Stomach (tissue), 19 donors: ENCODE measurements around the gene PROM2. TPM values are rescaled to one million over a fixed set of nuclear protein-coding genes. Genes with fewer than 3 reads are reported as not detected.

Experiments
- DNase-seq, 2 donors: peaks; one replicate each; pipeline versions ENCODE4 v3.0.0 to v3.0.0-alpha.2; 2013 to 2019
- H3K27ac ChIP-seq, 5 donors: fragments of 200-600 bp in 4 of 5; sonication (generic) in 4 of 5; one replicate each; pipeline ENCODE4 v1.5.1; 2013 to 2019; ENCODE audit warnings: mild to moderate bottlenecking in 1 of 5, moderate library complexity in 1 of 5
- H3K27me3 ChIP-seq, 3 donors: fragments of 200-600 bp; sonication (generic); one replicate each; pipeline ENCODE4 v1.5.1; 2017 to 2019; ENCODE audit warnings: mixed run types in 1 of 3
- H3K36me3 ChIP-seq, 4 donors: fragments of 200-600 bp; sonication (generic); 1 replicate in 3 of 4; 2 replicates in 1 of 4; pipeline ENCODE4 v1.5.1; 2016 to 2019
- H3K4me1 ChIP-seq, 4 donors: fragments of 200-600 bp; sonication (generic); one replicate each; pipeline ENCODE4 v1.5.1; 2016 to 2019
- H3K4me3 ChIP-seq, 4 donors: fragments of 200-600 bp; sonication (generic) in 3 of 4; one replicate each; pipeline ENCODE4 v1.5.1; 2016 to 2019; ENCODE audit warnings: mild to moderate bottlenecking in 1 of 4
- H3K9me3 ChIP-seq, 4 donors: fragments of 200-600 bp; sonication (generic); one replicate each; pipeline ENCODE4 v1.5.1; 2016 to 2019
- CTCF ChIP-seq, 7 experiments: fragments of 450-650 bp in 4 of 7; fragments of 200-600 bp in 3 of 7; sonication (generic) in 3 of 7; IDR thresholded peaks; one replicate each; pipeline ENCODE4 v1.5.1; 2016 to 2019; ENCODE audit warnings: antibody characterized with exemption in 7 of 7, control low read depth in 2 of 7, mild to moderate bottlenecking in 1 of 7
- EP300 ChIP-seq: sonication (generic); formaldehyde crosslinking; IDR thresholded peaks from one replicate; pipeline ENCODE4 v1.6.1; 2017; ENCODE audit warnings: antibody characterized with exemption
- POLR2A ChIP-seq, 4 donors: fragments of 450-650 bp; IDR thresholded peaks; one replicate each; pipeline ENCODE4 v1.6.1; 2016; ENCODE audit warnings: antibody characterized with exemption in 4 of 4, control low read depth in 2 of 4, mild to moderate bottlenecking in 1 of 4, moderate library complexity in 1 of 4
- POLR2AphosphoS5 ChIP-seq, 3 donors: sonication (generic); formaldehyde crosslinking; IDR thresholded peaks; one replicate each; pipeline ENCODE4 v1.6.1; 2016; ENCODE audit warnings: antibody characterized with exemption in 3 of 3
- WGBS, 5 donors: extraction: QIAGEN DNeasy Blood & Tissue Kit in 3 of 5; methylation state at CpG; one replicate each; pipeline versions ENCODE4 v1.1.5 to v1.1.7; 2013 to 2018; 5-methylcytosine and 5-hydroxymethylcytosine counted together
- intact Hi-C: fragments of 100-400 bp; cut with DNase I; formaldehyde crosslinking; loops from one replicate; pipeline ENCODE4 v1.15.1; 2023; ENCODE audit warnings: low total_unique reads
- long read RNA-seq, 10 donors: transcript quantifications; one replicate each; lab custom pipeline, GENCODE V29; 2026
- polyA plus RNA-seq, 3 donors: library from polyadenylated mRNA; stranded (reverse); fragments of 200-250 nt; gene quantifications; one replicate each; pipeline ENCODE4 v1.2.3, GENCODE V29; 2013
- total RNA-seq, 5 donors: library from RNA; depleted of rRNA; stranded (reverse); fragments of >200 nt; gene quantifications; one replicate each; pipeline versions ENCODE4 v1.1.0 to v1.2.3, GENCODE V29; 2014 to 2016
- donor health status: healthy with polysubstance abuse.
- donor health status: Bipolar disorder and iron deficiency.
- donor health status: healthy.

Gene PROM2
- 100 to 1,000 TPM in 1 of 5 donors, 10 to 100 TPM in 4; 18.4 to 370 (median 62.2) TPM for total RNA-seq
- polyA plus RNA-seq = 10 to 100 TPM in 2 of 3 donors, 1 to 10 TPM in 1; 6.0 to 22.3 (median 14.5) TPM
- long read RNA-seq, donor 1, full-length matches to known transcripts = 1 of 1 reads
- long read RNA-seq, donor 1, partial matches to known transcripts = 0 of 1 reads
- long read RNA-seq, donor 1, other reads (novel, unspliced or antisense) = 0 of 1 reads
- long read RNA-seq, donor 2, full-length matches to known transcripts = 1 of 1 reads
- long read RNA-seq, donor 2, partial matches to known transcripts = 0 of 1 reads
- long read RNA-seq, donor 2, other reads (novel, unspliced or antisense) = 0 of 1 reads
- long read RNA-seq, donor 3, partial matches to known transcripts = 0 of 2 reads
- long read RNA-seq, donor 3, other reads (novel, unspliced or antisense) = 0 of 2 reads
- long read RNA-seq, donor 4 = 0 reads
- long read RNA-seq, donor 5, full-length matches to known transcripts = 1 of 1 reads
- long read RNA-seq, donor 5, partial matches to known transcripts = 0 of 1 reads
- long read RNA-seq, donor 5, other reads (novel, unspliced or antisense) = 0 of 1 reads
- long read RNA-seq, donor 6 = 0 reads
- long read RNA-seq, donor 7, full-length matches to known transcripts = 1 of 1 reads
- long read RNA-seq, donor 7, partial matches to known transcripts = 0 of 1 reads
- long read RNA-seq, donor 7, other reads (novel, unspliced or antisense) = 0 of 1 reads
- long read RNA-seq, donor 8 = 0 reads
- long read RNA-seq, donor 9, partial matches to known transcripts = 0 of 1 reads
- long read RNA-seq, donor 9, other reads (novel, unspliced or antisense) = 0 of 1 reads
- long read RNA-seq, donor 10 = 0 reads

GRCh38 chr2:95274291-95275150, at the start of gene PROM2:
PROM2 (plus strand) TSS chr2:95274449; CDS start chr2:95274586, 137 bp downstream.
- intact Hi-C loops = no loop called here
- TF ChIP-seq POLR2AphosphoS5 (IDR thresholded peaks at IDR 0.05) (peak in 2 of 3 donors; percentile 89 to 91), CTCF (IDR thresholded peaks at IDR 0.05) (peak in 1 of 7 experiments; percentile 9), EP300 (no peak), POLR2A (IDR thresholded peaks at IDR 0.05) (no peak)
- Histone ChIP-seq H3K36me3 (peaks cover 0 to 4% (median 2%) of the 10 kb centered on the region in 4 donors), H3K9me3 (no peaks in the 10 kb centered on the region), H3K27me3 (no peaks in the 10 kb centered on the region), H3K4me3 (peak within 1 kb of the TSS; percentile 27 to 48 (median 38)), H3K27ac (peak within 1 kb of the TSS; percentile 78 to 91 (median 85)), H3K4me1 (peaks cover 20 to 40% (median 33%) of the 10 kb centered on the region in 4 donors)
- 27 to 57% (median 35%) methylated on average over 5 to 17 of the region's 17 CpGs for WGBS, 5 donors
- peak; percentile 92 to 95 for DNase-seq

GRCh38 chr2:95225658-95226057, 48.6 kb upstream of the PROM2 start:
- Histone ChIP-seq H3K9me3 (peaks cover 21 to 90% (median 45%) of the 10 kb centered on the region in 4 donors), H3K27me3 (no peaks in the 10 kb centered on the region), H3K36me3 (peaks cover 0 to 49% (median 13%) of the 10 kb centered on the region in 4 donors), H3K27ac (no peak overlapping the region), H3K4me3 (no peak overlapping the region), H3K4me1 (no peaks in the 10 kb centered on the region)
- DNase-seq = no peak
- intact Hi-C loops = no loop called here
- TF ChIP-seq CTCF (IDR thresholded peaks at IDR 0.05) (no peak), POLR2A (IDR thresholded peaks at IDR 0.05) (no peak), EP300 (no peak), POLR2AphosphoS5 (IDR thresholded peaks at IDR 0.05) (no peak)

- Histone ChIP-seq H3K4me3 (no peak overlapping the region), H3K36me3 (no peaks in the 10 kb centered on the region), H3K27ac (no peak overlapping the region), H3K4me1 (no peaks in the 10 kb centered on the region), H3K27me3 (no peaks in the 10 kb centered on the region), H3K9me3 (peaks cover 0 to 55% (median 23%) of the 10 kb centered on the region in 4 donors)
- peak; percentile 76 to 81 for DNase-seq
- intact Hi-C loops = loop anchor here (5.0 kb wide), 1 partner anchor 81 kb away; no protein-coding TSS in a partner anchor
- TF ChIP-seq POLR2A (IDR thresholded peaks at IDR 0.05) = no peak
- TF ChIP-seq CTCF (IDR thresholded peaks at IDR 0.05) = peak in 5 of 7 experiments; percentile 47 to 85 (median 72)
- WGBS, 5 donors = 33 to 44% (median 39%) methylated on average over 3 of the region's 3 CpGs
Measured at GRCh38 chr2:95231723-95232122, 42.5 kb upstream of the PROM2 start.
